SJCRH30 (cell line): ENCODE results near the gene KCNAB2. TPM values are rescaled to one million over a fixed set of nuclear protein-coding genes. Genes with fewer than 3 reads are reported as not detected.
"Not testable (repeated sequence)": the region's sequence is repeated elsewhere in the genome, so short reads cannot be mapped to it uniquely, and the experiment has no call there.

Source experiments
- DNase-seq, 2 experiments: peaks; one replicate each; pipeline ENCODE4 v3.0.0-alpha.2; 2015 to 2020
- H3K27ac ChIP-seq: fragments of 250-450 bp; sonication (Bioruptor Pico); 2 replicates; pipeline ENCODE4 v1.5.1; 2020; ENCODE audit warnings: mild to moderate bottlenecking, moderate library complexity
- H3K27me3 ChIP-seq: fragments of 250-450 bp; sonication (Bioruptor Pico); 2 replicates; pipeline ENCODE4 v1.5.1; 2020; ENCODE audit warnings: mild to moderate bottlenecking, moderate library complexity
- H3K36me3 ChIP-seq: fragments of 250-450 bp; sonication (Bioruptor Pico); 2 replicates; pipeline ENCODE4 v1.5.1; 2020; ENCODE audit warnings: mild to moderate bottlenecking, moderate library complexity
- H3K4me1 ChIP-seq: fragments of 250-450 bp; sonication (Bioruptor Pico); 2 replicates; pipeline ENCODE4 v1.5.1; 2020; ENCODE audit warnings: mild to moderate bottlenecking, moderate library complexity
- H3K4me3 ChIP-seq: fragments of 250-450 bp; sonication (Bioruptor Pico); 2 replicates; pipeline ENCODE4 v1.5.1; 2020; ENCODE audit warnings: mild to moderate bottlenecking, moderate library complexity
- H3K9me3 ChIP-seq: fragments of 250-450 bp; sonication (Bioruptor Pico); replicated peaks from 2 replicates; pipeline ENCODE4 v1.5.1; 2020; ENCODE audit warnings: mild to moderate bottlenecking, moderate library complexity
- total RNA-seq: library from RNA; depleted of rRNA; stranded (reverse); fragments of >200 nt; shearing (Covaris generic); gene quantifications from 2 replicates; pipeline ENCODE4 v1.2.3, GENCODE V29; 2014

The KCNAB2 gene
- total RNA-seq, 1 experiment from 2014 or later = 0.77 TPM

GRCh38 chr1:6068073-6068472, 22.4 kb downstream of the KCNAB2 start:
- DNase-seq = no peak
- Histone ChIP-seq H3K27me3 (peaks cover 56% of the 10 kb centered on the region), H3K9me3 (no peaks in the 10 kb centered on the region), H3K4me1 (peaks cover 6% of the 10 kb centered on the region; the same call in 1 of the 2 replicates), H3K4me3 (no peak overlapping the region), H3K27ac (no peak overlapping the region), H3K36me3 (no peaks in the 10 kb centered on the region)

GRCh38 chr1:6068932-6069331, 23.2 kb downstream of the KCNAB2 start:
- peaks cover 56% of the 10 kb centered on the region for H3K27me3 ChIP-seq
- H3K36me3 ChIP-seq = no peaks in the 10 kb centered on the region
- H3K9me3 ChIP-seq = no peaks in the 10 kb centered on the region

GRCh38 chr1:6069573-6069972, 23.9 kb downstream of the KCNAB2 start:
- peaks cover 6% of the 10 kb centered on the region; the same call in 1 of the 2 replicates for H3K4me1 ChIP-seq
- H3K36me3 ChIP-seq = no peaks in the 10 kb centered on the region
- no peaks in the 10 kb centered on the region for H3K9me3 ChIP-seq
- no peak for DNase-seq
- H3K27ac ChIP-seq = no peak overlapping the region
- peaks cover 53% of the 10 kb centered on the region for H3K27me3 ChIP-seq
- H3K4me3 ChIP-seq = no peak overlapping the region

More at GRCh38 chr1:6068932-6069331, 23.2 kb downstream of the KCNAB2 start:
- peaks cover 6% of the 10 kb centered on the region; the same call in 1 of the 2 replicates for H3K4me1 ChIP-seq
- H3K4me3 ChIP-seq = no peak overlapping the region
- DNase-seq = no peak
- no peak overlapping the region for H3K27ac ChIP-seq

GRCh38 chr1:6070450-6070974, 24.8 kb downstream of the KCNAB2 start:
- Histone ChIP-seq H3K27me3 (peaks cover 45% of the 10 kb centered on the region), H3K4me1 (no peaks in the 10 kb centered on the region; the same call in 1 of the 2 replicates)

GRCh38 chr1:6071219-6071618, 25.5 kb downstream of the KCNAB2 start:
- Histone ChIP-seq H3K4me3 (no peak overlapping the region), H3K9me3 (no peaks in the 10 kb centered on the region), H3K27me3 (peaks cover 38% of the 10 kb centered on the region), H3K27ac (no peak overlapping the region), H3K36me3 (no peaks in the 10 kb centered on the region), H3K4me1 (no peaks in the 10 kb centered on the region)
- no peak for DNase-seq

More at GRCh38 chr1:6070450-6070974, 24.8 kb downstream of the KCNAB2 start:
- no peaks in the 10 kb centered on the region for H3K9me3 ChIP-seq
- H3K27ac ChIP-seq = no peak overlapping the region
- no peak overlapping the region for H3K4me3 ChIP-seq
- no peak for DNase-seq
- no peaks in the 10 kb centered on the region for H3K36me3 ChIP-seq

GRCh38 chr1:6072774-6073479, 27.2 kb downstream of the KCNAB2 start:
- Histone ChIP-seq H3K9me3 (no peaks in the 10 kb centered on the region), H3K27me3 (peaks cover 25% of the 10 kb centered on the region), H3K4me3 (no peak overlapping the region), H3K27ac (no peak overlapping the region), H3K36me3 (no peaks in the 10 kb centered on the region), H3K4me1 (no peaks in the 10 kb centered on the region)
- no peak for DNase-seq

- H3K9me3 ChIP-seq = no peaks in the 10 kb centered on the region
- no peaks in the 10 kb centered on the region for H3K36me3 ChIP-seq
- no peaks in the 10 kb centered on the region for H3K4me1 ChIP-seq
- no peak for DNase-seq
- no peak overlapping the region for H3K4me3 ChIP-seq
- no peak overlapping the region for H3K27ac ChIP-seq
- peaks cover 23% of the 10 kb centered on the region for H3K27me3 ChIP-seq
Measured at GRCh38 chr1:6073480-6074053, 27.9 kb downstream of the KCNAB2 start.

GRCh38 chr1:6074192-6074901, 28.7 kb downstream of the KCNAB2 start:
- Histone ChIP-seq H3K27ac (no peak overlapping the region), H3K4me3 (no peak overlapping the region), H3K4me1 (no peaks in the 10 kb centered on the region), H3K36me3 (no peaks in the 10 kb centered on the region), H3K9me3 (no peaks in the 10 kb centered on the region), H3K27me3 (peaks cover 19% of the 10 kb centered on the region)
- DNase-seq = no peak

- no peaks in the 10 kb centered on the region for H3K36me3 ChIP-seq
- H3K27me3 ChIP-seq = peaks cover 31% of the 10 kb centered on the region
- peak in 1 of 2 experiments; percentile 40 for DNase-seq
- no peaks in the 10 kb centered on the region for H3K4me1 ChIP-seq
- no peaks in the 10 kb centered on the region for H3K9me3 ChIP-seq
- H3K27ac ChIP-seq = no peak overlapping the region
- no peak overlapping the region for H3K4me3 ChIP-seq
Measured at GRCh38 chr1:6075748-6076147, 30.1 kb downstream of the KCNAB2 start.

- H3K27ac ChIP-seq, H3K9me3 ChIP-seq, DNase-seq, H3K4me3 ChIP-seq, H3K36me3 ChIP-seq, H3K4me1 ChIP-seq: not testable (repeated sequence)
- H3K27me3 ChIP-seq = peaks cover 41% of the 10 kb centered on the region
Measured at GRCh38 chr1:6077061-6077460, 31.4 kb downstream of the KCNAB2 start.

GRCh38 chr1:6077506-6077905, 31.8 kb downstream of the KCNAB2 start:
- no peaks in the 10 kb centered on the region for H3K36me3 ChIP-seq
- no peak for DNase-seq

GRCh38 chr1:6077919-6078318, 32.2 kb downstream of the KCNAB2 start:
- H3K36me3 ChIP-seq = no peaks in the 10 kb centered on the region
- no peak overlapping the region for H3K4me3 ChIP-seq
- H3K4me1 ChIP-seq = no peaks in the 10 kb centered on the region
- H3K27me3 ChIP-seq = peaks cover 45% of the 10 kb centered on the region
- H3K27ac ChIP-seq = no peak overlapping the region
- no peak for DNase-seq
- no peaks in the 10 kb centered on the region for H3K9me3 ChIP-seq

More at GRCh38 chr1:6077506-6077905, 31.8 kb downstream of the KCNAB2 start:
- peaks cover 45% of the 10 kb centered on the region for H3K27me3 ChIP-seq
- H3K4me1 ChIP-seq = no peaks in the 10 kb centered on the region
- no peaks in the 10 kb centered on the region for H3K9me3 ChIP-seq
- H3K27ac ChIP-seq = no peak overlapping the region
- no peak overlapping the region for H3K4me3 ChIP-seq

GRCh38 chr1:6080469-6080868, 34.8 kb downstream of the KCNAB2 start:
- Histone ChIP-seq H3K4me1 (no peaks in the 10 kb centered on the region), H3K27me3 (peaks cover 68% of the 10 kb centered on the region), H3K36me3 (no peaks in the 10 kb centered on the region), H3K4me3 (no peak overlapping the region), H3K9me3 (no peaks in the 10 kb centered on the region), H3K27ac (no peak overlapping the region)
- DNase-seq = peak in 1 of 2 experiments; percentile 28

- Histone ChIP-seq H3K27ac (no peak overlapping the region), H3K4me3 (no peak overlapping the region), H3K27me3 (peaks cover 74% of the 10 kb centered on the region), H3K9me3 (no peaks in the 10 kb centered on the region), H3K36me3 (no peaks in the 10 kb centered on the region), H3K4me1 (no peaks in the 10 kb centered on the region)
- DNase-seq = no peak
Measured at GRCh38 chr1:6081901-6082300, 36.2 kb downstream of the KCNAB2 start.

- Histone ChIP-seq H3K9me3 (no peaks in the 10 kb centered on the region), H3K36me3 (no peaks in the 10 kb centered on the region), H3K27ac (no peak overlapping the region), H3K4me1 (no peaks in the 10 kb centered on the region), H3K27me3 (peaks cover 78% of the 10 kb centered on the region), H3K4me3 (no peak overlapping the region)
- DNase-seq = peak in 1 of 2 experiments; percentile 21
Measured at GRCh38 chr1:6082430-6082971, 36.8 kb downstream of the KCNAB2 start.
